ENCODE data around the gene GNB5.

The GNB5 gene

DNA sequence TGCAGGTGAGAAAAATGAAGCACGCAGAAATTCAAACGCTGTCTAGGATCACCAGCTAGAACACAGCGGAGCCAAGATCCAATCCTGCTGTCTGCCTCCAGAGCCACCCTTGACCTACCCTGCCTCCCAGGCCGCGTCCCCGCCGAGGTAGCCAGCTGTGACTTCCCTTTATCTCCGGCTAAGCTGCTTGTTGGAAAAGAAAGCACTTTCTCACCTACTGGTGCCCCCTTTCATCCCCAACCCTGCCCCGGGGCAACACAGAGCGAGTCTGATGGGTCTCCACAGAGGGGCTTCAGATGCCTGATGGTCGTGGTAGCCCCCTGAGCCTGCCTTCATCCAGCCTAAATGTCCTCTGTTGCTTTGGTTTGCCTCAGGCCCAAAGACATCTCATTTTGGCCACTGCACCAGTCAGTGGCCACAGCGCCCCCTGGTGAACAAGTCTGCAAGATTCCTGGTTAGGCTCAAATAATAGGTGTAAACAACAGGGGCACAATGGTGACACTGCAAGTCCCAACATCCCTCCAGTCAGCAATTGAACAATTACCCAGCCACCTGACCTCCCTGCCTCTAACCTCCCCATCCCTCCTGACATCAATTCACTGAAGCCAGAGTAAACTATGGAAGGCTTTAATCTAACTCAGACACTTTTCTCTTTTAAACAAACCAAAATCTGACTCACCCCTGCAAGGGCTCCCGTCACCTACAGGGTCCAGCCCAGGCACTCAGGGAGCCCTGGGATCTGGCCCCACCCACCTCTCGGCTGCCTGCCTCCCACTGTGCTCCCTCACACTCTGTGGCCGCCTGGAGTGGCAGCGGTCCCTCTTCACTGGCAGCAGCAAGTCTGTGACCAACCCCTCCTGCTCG is 51.4 kb downstream of the GNB5 start:
- peak; percentile 34 for DNase-seq

GRCh38 chr15:52137432-52138357 is 53.5 kb downstream of the GNB5 start:
- no peak for DNase-seq

DNA sequence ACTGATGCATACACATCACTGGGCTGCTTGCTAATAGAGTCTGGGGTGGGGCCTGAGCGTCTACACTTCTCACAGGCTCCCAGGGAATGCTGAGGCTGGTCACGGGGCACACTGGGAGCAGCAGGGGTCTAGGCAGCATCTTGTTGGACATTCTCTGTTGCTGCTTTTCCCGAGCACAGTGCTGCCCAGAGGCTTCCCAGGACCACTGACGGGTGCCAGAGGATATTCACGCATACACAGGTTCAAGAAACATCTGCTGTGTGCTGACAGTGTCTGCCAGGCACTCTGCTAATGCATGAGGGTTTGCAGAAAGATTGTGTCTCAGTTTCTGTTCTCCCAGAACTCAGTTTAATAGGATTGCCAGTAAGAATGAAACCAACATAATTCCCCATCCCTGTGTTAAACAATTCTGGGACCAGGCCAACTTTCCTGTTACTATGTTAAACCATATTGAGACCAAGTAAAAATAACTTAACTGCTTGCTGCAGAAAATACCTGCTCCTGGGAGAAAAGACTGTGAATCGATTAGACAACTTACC is 54.7 kb downstream of the GNB5 start:
- DNase-seq, result no peak

GRCh38 chr15:52134502-52135144 is 56.6 kb downstream of the GNB5 start:
- DNase-seq, result no peak

GRCh38 chr15:52133510-52134220 is 57.5 kb downstream of the GNB5 start:
- no peak for DNase-seq

DNA sequence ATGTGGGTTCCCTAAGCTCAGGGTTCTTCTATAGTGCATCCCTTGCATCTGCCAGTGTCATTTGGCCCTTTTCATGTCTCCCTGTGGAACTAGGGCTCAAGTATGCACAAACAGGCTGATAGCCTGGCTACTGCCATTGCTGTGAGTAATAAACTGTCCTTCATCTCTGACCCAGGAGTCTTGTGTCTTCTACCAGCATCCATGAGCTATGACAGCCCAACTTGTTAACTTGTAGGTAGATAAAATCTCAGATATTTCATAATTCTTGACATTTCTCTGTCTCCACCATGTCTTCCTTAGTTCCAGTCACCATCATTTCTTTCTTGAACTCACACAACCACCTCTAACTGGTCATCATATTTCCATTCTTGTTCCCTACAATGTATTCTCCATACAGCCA is 59.1 kb downstream of the GNB5 start:
- no peak for DNase-seq

DNA sequence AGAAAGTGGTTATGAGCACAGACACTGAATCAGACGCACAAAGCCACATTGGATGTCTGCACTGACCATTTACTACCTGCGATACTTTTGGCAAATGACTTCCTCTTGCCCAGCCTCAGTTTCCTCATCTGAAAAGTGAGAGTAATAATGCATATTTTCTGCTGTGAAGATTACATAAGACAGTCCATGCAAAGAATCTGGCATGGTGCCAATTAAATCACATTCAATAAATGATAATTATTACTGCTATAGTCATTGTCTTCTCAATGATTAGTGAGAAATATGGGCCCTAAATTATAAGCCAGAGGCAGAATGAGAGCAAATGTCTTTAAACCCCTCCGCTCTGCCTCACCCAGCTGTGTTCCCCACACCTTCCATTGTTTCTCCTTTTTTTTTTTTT is 62.6 kb downstream of the GNB5 start:
- DNase-seq, result no peak

GRCh38 chr15:52124270-52124880 is 66.8 kb downstream of the GNB5 start:
- DNase-seq, result no peak

DNA sequence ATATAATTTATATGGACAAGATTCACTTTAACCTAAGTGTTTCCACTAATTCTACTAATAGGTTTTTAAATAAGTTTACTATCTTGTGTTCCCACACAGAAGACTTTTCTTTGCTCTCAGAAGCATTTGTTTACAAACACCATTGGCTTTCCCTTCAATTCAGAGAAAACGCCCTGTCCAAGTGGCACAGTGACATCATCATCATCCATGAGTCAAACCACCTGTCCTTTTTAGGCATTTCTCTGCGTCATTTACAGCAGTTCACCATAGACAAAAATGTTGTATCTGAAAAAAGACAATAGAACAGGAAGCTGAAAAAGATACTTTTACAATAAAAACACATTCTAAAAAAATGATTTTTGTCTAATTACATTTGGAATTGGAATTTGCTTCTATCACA is 69.3 kb downstream of the GNB5 start:
- DNase-seq, result no peak

DNA sequence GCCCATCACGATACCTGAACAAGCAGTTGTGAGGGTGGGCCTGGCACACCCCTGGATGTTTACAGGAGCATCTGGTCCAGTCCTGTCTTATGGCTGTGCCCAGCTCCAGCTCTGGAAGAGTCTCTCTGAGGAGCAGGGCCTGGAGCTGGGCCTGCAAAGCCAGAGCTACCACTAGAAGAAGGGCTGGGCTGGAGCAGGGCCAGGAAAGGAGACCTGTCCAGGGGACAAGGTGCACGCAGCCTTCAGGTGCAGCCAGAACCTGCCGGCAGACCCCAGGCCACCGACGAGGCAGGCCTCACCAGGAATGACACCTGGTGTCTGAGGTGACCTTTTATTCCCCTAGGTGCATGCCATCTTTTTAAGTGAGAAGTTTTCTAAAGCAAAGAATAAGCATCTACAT is 70.2 kb downstream of the GNB5 start:
- DNase-seq, result no peak

DNA sequence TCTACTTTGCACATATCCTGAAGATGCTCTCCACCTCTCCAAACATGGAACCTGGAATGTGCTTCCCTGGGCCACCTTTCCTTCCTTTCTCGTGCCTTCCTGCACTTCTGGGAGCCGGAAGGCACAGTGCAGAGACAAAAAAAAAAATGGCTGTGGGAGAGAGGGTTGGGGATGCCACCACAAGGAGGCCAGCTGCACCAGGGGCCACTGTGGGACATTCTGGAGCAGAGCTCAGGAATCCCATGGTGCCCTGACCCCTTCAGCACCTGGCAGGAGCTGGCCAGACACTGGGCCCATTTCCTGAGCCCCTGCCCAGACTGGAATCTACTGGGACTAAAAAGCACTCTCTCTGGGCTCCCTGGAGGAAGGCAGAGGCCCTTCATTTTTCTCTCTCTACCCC is 70.7 kb downstream of the GNB5 start:
- DNase-seq, result no peak

GRCh38 chr15:52118969-52119749 is 72.0 kb downstream of the GNB5 start:
- DNase-seq, result no peak

DNA sequence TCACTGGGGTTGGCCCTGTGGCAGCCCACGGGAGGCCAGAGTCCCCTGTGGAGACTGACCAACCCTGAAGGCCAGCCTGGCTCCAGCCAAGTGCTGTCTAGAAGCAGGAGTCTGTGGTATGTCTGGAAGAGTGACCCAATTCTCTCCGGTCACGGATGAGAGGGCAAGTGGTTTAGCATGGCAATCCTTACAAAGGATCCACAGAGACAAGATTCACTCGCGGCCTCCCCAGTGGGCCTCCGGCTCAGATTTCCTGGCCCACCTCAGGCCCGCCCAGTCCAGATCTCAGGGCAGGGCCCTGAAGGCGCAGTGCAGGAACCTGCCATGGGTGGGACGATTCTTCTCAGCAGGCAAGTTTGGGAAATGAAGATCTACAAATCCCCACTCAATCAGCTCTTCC is 73.6 kb downstream of the GNB5 start:
- no peak for DNase-seq

GRCh38 chr15:52115598-52116427 is 75.4 kb downstream of the GNB5 start:
- DNase-seq, result peak; percentile 23

GRCh38 chr15:52114261-52115055 is 76.7 kb downstream of the GNB5 start:
- DNase-seq, result no peak

DNA sequence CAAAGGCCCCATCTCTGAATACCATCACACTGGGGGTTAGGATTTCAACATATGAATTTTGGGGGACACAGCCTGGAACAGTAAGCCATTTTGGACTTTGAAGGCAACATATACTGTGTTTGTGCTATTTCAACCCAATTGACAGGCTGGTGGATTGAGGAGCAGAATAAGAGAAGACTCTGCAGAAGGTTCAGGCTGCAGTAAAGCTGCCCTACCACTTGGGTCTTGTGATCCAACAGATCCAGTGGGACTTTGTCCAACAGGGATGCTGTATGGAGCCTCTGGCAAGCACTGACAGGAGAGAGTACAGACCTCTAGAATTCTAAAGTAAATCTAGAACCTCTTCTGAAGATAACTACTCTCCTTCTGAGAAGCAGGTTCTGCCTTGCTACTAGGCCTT is 77.5 kb downstream of the GNB5 start:
- DNase-seq, result no peak

GRCh38 chr15:52113235-52113634 is 78.0 kb downstream of the GNB5 start:
- no peak for DNase-seq

- DNase-seq, result peak; percentile 54
These were observed 78.9 kb downstream of the GNB5 start for GRCh38 chr15:52112203-52112750.

Data from NCI-H146 (cell line).